ENCODE results near the gene PTPMT1.
A peak's percentile ranks its signal among the peaks of the same experiment; 100 is the strongest.
"Not testable (repeated sequence)": the region's sequence is repeated elsewhere in the genome, so short reads cannot be mapped to it uniquely, and the experiment has no call there.

Gene PTPMT1

DNA sequence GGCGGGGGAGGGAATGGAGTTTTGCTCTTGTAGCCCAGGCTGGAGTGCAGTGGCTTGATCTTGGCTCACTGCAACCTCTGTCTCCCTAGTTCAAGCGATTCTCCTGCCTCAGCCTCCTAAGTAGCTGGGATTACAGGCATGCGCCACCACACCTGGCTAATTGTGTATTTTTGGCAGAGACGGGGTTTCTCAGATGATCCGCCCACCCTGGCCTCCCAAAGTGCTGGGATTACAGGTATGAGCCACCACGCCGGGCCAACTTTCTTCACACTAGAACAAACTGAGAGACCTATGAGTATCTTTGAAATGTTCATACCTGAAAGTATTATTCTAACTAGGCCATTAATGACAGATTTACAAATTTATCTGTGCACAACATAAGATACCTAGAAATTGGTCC, 19.1 kb upstream of the PTPMT1 start:
- DNase-seq (ENCODE audit: low read depth) = not testable (repeated sequence)

GRCh38 chr11:47550288-47551047, 14.9 kb upstream of the PTPMT1 start:
- DNase-seq (ENCODE audit: low read depth) = no peak

DNA sequence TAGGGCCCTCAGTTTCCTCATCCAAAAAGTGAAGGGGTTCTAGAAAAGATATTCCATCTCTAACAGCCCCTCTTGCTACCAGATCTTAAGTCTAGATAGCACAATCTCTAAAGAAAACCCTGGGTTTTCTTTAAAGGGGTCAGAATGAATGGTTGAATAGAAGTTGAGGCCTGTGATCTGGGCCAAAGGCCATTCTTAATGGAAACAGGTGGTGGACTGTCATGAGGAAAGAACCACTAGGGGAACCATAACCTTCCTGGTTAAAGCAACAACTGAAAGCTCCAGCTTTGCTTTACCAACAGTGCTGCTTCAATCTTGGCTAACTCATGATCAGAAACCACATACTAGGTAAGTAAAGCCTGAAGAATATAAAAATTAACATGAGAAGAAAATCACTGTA, 14.3 kb upstream of the PTPMT1 start:
- no peak for DNase-seq (ENCODE audit: low read depth)

DNA sequence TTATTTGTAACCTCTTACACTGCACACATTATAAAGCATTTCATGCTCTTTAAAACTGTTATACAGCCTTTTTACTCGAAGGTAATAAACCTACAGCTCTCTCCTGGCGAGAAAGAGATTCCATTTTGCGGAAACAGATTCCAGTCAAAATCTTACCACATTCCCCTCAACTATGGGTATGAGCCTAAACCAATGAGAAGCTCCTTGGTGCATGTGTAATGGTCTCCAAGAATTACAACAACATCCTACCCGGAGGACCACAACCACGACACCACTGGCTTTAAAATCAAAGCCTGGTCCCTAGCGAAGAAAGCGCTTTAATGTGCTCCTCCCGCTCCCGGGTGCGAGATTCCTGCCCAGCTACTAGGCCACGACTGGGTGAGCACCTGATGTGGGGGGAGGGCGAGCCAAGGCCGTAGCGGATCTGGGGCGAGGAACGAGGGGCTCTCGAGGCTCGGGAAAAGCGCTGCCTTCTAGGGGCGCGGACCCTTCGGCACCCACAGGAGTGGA, 13.3 kb upstream of the PTPMT1 start:
- DNase-seq (ENCODE audit: low read depth) = no peak

DNA sequence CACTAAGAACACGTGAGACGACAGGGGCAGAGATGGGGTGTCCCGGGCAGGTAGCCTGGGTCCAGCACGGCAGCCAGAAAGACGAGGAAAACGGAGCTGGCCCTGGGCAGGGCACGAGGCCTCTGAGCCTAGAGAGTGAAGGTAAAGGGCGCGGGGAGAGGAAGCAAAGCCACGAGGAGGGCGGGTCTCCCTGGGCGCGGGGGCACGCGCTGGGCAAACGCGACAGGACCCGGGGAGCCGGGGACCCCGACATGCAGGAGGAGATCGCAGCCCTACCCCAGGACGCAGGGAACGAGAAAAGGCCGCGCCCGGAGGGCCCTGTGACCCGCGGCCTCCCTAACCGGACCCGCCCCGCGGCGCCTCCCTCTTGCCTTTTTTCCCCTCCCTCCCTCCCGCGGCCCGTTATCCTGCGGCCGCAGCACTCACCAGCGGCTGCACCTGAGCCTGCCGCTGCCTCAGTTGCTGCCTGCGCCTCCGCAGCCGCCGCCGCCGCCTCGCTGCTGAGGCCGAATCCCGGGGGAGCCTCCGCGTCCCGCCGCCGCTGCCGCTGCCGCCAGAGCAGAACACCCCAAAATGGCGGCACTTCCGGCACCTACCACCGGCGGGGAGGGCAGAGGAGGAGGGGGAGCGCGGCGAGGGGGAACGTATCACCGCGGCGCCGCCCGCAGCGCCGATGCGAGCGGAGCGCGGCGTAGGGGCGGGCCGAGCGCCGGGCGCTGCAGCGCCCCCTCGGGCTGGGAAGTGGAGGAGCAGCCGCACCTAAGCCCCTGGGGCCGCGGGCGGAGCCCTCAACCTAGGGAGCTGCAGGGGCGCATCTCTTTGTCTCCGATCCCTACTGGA, 12.6 kb upstream of the PTPMT1 start, which contains the start of gene CELF1:
Gene CELF1, minus strand, starts transcription at position 567 of the 840 bp plus-strand sequence. CDS start 53,609 bp downstream, outside the sequence.
- peak; percentile 93 for DNase-seq (ENCODE audit: low read depth)

DNA sequence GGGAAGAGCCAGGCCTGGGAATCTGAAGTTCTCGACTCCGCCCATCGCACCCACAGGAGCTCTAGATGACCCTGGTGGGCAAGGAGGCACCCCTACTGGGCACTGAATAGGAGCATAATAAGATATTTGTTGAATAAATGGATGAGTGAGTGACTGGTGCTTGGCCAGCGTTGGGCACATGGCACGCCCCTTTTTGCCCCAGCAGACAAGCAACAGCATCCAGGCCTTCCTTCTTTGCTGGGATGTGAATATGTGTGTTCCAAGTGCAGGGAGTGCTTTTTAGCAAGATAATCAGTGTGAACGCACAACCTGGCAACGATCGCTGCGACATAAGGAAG, 12.0 kb upstream of the PTPMT1 start:
- DNase-seq (ENCODE audit: low read depth) = no peak

DNA sequence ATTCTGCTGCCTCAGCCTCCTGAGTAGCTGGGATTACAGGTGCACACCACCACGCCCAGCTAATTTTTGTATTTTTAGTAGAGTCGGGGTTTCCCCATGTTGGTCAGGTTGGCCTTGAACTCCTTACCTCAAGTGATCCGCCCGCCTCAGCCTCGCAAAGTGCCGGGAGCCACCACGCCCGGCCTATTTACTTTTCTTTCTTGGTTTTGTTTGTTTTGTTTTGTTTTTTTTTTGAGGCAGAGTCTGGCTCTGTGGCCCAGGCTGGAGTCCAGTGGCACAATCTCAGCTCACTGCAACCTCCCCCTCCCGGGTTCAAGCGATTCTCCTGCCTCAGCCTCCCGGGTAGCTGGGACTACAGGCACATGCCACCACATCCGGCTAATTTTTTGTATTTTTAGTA, 8.4 kb upstream of the PTPMT1 start:
- DNase-seq (ENCODE audit: low read depth) = not testable (repeated sequence)

DNA sequence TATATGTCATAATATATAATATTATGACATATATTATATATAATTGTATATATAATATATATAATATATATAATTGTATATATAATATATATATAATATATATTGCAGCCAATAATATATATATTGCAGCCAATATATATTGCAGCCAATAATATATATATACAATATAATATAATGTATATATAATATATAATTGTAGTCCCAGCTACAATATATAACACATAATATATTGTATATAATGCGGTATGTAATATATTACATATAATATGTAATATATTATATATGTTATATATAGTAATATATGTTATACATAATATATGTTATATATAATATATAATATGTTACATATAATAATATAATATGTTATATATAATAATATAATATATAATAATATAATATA, 6.7 kb upstream of the PTPMT1 start:
- no peak for DNase-seq (ENCODE audit: low read depth)

DNA sequence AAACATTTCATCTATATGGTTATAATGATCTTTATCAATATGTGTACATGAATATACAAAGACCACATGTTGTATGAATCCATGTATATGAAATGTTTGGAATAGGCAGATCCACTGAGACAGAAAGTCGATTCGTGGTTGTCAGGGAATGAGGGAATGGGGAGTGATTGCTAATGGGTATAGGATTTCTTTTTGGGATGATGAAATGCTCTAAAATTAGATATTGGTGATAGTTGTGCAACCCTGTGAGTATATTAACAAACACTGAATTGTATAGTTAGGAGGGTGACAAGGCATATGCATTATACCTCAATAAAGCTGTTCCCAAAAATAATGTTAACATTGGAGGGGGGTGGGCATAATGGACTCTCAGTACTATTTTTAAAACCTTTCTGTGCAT, 5.0 kb upstream of the PTPMT1 start:
- DNase-seq (ENCODE audit: low read depth) = no peak

GRCh38 chr11:47562393-47562792, 3.0 kb upstream of the PTPMT1 start:
- not testable (repeated sequence) for DNase-seq (ENCODE audit: low read depth)

- DNase-seq (ENCODE audit: low read depth) = not testable (repeated sequence)
Observed at GRCh38 chr11:47564366-47564765, 1.0 kb upstream of the PTPMT1 start.

GRCh38 chr11:47564933-47565339, 463 bp upstream of the PTPMT1 start:
- no peak for DNase-seq (ENCODE audit: low read depth)

DNA sequence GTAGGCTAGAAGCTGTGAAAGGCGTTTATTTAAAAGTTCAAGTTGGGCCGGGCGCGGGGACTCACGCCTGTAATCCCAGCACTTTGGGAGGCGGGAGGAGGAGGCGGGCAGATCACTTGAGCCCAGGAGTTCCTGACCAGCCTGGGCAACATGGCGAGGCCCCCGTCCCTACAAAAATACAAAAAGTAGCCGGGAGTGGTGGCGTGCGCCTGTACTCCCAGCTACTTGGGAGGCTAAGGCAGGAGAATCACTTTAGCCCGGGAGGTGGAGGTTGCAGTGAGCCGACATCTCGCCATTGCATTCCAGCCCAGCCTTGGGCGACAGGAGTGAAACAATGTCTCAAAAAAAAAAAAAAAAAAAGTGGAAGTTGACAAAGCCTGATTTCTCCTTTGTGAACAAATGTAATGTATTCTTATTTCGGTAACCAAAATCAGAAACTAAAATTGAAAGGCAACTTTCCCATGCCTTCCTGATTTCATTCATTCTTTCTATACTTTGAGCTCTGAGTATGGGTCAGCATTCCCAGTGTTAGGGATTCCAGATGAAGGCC, 825 bp downstream of the PTPMT1 start:
- no peak for DNase-seq (ENCODE audit: low read depth)

DNA sequence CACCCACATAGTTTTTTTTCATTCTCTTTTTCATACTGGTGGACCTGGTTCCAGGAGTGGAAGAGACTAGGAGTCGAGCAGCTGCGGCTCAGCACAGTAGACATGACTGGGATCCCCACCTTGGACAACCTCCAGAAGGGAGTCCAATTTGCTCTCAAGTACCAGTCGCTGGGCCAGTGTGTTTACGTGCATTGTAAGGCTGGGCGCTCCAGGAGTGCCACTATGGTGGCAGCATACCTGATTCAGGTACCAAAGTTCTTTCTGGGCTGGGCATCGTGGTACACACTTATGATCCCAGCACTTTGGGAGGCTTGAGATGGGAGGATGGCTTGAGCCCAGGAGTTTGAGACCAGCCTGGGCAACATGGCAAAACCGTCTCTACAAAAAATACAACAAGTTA, 4.2 kb downstream of the PTPMT1 start:
- no peak for DNase-seq (ENCODE audit: low read depth)

GRCh38 chr11:47570651-47571356, 5.4 kb downstream of the PTPMT1 start:
- no peak for DNase-seq (ENCODE audit: low read depth)

DNA sequence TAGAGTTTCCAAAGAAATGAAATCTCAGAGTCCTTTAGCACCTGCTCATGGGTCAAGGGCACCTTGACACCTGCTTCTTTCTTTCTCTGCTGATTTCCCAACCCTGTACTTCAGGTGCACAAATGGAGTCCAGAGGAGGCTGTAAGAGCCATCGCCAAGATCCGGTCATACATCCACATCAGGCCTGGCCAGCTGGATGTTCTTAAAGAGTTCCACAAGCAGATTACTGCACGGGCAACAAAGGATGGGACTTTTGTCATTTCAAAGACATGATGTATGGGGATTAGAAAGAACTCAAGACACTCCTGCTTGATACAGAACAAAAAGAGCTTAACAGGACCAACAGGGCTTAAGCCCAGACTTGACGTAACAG, 5.9 kb downstream of the PTPMT1 start:
- no peak for DNase-seq (ENCODE audit: low read depth)

- DNase-seq (ENCODE audit: low read depth) = no peak
Observed at GRCh38 chr11:47571895-47572294, 6.5 kb downstream of the PTPMT1 start.

- no peak for DNase-seq (ENCODE audit: low read depth)
Observed at GRCh38 chr11:47572715-47573255, 7.4 kb downstream of the PTPMT1 start.

DNA sequence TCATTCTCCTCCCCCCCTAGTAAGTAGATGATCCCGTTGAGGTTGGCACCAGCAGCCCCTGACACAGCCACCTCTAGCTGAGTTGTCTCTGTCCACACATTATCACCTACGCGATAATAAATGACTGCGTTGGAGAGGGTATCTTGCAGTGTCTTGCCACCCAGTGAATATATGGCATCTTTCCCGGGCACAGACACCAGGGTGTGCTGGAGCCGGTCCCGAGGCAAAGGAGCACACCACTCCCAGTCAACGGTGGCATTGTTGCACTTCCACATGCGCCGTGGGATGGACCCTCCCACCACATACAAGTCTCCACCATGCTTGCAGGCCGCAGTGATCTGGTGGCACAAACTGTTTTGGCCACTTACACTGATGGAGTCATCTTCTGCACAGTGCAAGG, 7.9 kb downstream of the PTPMT1 start:
- no peak for DNase-seq (ENCODE audit: low read depth)

DNA sequence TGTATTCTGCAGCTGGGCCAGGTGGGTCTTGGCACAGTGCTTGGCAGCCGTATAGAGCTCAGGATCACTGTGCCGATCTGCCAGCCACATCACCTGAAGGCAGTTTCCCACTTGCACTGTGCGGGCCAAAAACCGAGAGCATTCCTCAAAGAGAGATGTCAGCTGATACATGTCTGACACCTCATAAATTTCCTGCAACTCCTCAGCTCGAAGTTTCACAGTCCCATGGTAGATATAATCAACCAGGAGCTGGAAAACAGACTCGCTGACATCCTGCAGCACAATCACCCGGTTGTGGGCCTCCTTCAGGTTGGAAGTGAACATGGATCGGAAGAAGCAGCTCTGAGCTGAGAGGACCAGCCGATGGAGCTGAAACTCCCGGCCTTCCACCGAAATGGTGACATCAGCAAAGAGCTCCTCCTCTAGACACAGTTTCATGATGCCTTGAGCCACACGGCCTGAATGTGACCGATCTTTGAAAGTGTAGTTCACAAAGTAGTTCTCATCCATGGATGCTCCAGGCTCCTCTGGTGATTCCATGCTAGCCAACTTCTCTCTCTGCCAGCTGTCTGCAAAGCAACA, 12.2 kb downstream of the PTPMT1 start:
- DNase-seq (ENCODE audit: low read depth) = no peak
